GM23248 (cell line): Measurements from ENCODE around the gene TRIP10.

Experiments used
- EZH2 ChIP-seq: fragments of 200-600 bp; sonication (generic); IDR thresholded peaks from 2 replicates; pipeline ENCODE4 v1.6.1; 2018; ENCODE audit warnings: antibody characterized with exemption, mild to moderate bottlenecking; ENCODE audit not compliant: insufficient read depth, poor library complexity, severe bottlenecking
- EZH2phosphoT487 ChIP-seq: fragments of 200-600 bp; sonication (generic); IDR thresholded peaks from 2 replicates; pipeline ENCODE4 v1.6.1; 2018; ENCODE audit warnings: antibody characterized with exemption, moderate library complexity, mild to moderate bottlenecking, low read depth; ENCODE audit not compliant: insufficient read depth

GRCh38 chr19:6731822-6732221 lies 7.7 kb upstream of the TRIP10 start:
- TF ChIP-seq EZH2 (no peak), EZH2phosphoT487 (no peak)
